Midbrain (tissue), 1 donor: ENCODE data around the gene MFNG.

Experiments used
- DNase-seq: peaks from one replicate; lab custom pipeline; 2025; lab: John Stamatoyannopoulos, UW

MFNG gene

GRCh38 chr22:37511395-37512104, 25.4 kb upstream of the MFNG start:
- no peak for DNase-seq

- no peak for DNase-seq
Observed at GRCh38 chr22:37510091-37510490, 23.9 kb upstream of the MFNG start.

DNA sequence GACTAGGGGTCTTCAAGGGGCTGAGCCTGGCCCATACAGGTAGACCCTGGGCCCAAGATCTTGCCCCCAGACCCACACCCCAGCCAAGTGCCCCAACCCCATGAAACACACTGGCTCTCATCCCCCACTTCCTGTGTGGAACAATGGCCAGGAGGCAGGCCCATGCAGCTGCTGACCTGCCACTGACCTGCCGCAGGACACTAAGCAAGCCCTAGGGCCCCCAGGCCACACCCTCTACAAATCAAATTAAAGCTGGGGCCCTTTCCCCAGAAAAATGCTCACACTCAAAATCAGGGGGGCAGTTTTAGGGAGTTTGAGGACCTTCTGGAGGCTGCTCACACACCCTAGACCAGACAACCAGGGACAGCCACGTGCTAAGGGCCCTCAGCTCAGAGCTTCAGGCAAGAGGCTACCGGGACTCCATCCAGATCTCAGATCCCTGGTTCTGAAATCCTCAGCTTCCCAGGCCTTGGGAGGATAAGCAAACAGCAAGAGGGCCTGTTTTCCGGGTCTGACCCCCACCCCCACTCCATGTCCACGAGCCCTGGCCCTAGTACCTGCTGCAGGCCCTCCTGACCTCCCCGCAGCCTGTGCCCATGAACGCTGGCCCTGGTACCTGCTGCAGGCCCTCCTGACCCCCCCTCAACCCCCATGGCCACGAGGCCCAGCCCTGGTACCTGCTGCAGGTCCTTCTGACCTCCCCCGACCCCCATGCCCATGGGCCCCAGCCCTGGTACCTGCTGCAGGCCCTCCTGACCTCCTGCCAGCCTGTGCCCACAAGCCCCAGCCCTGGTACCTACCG, 23.1 kb upstream of the MFNG start:
- no peak for DNase-seq

DNA sequence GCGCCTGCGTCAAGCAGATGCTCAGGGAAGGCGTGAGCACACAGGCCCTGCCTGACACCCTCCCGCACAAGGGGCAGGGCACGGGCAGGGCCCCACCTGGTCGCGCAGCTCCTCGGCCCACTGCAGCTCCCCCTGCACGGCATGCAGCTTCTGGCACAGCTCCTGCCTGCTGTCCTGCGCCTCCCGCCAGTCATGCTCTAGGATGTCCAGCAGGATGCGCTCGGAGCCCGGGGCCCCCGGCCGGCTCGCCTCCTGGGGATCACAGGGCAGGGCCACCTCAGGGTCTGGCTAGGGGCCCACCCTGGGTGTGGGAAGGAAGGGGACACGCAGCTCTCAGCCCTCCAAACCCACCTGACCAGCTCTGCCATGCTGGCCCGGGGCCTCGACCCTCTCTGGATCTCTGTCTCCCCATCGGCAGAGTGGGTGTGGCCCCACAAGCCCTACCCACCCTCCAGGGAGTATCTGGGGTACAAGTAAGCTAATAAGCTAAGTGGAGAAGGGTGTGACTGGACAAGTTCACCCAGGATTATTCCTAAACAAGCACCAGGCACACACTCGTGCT, 22.3 kb upstream of the MFNG start:
- DNase-seq = no peak

- no peak for DNase-seq
Observed at GRCh38 chr22:37507731-37508130, 21.5 kb upstream of the MFNG start.

DNA sequence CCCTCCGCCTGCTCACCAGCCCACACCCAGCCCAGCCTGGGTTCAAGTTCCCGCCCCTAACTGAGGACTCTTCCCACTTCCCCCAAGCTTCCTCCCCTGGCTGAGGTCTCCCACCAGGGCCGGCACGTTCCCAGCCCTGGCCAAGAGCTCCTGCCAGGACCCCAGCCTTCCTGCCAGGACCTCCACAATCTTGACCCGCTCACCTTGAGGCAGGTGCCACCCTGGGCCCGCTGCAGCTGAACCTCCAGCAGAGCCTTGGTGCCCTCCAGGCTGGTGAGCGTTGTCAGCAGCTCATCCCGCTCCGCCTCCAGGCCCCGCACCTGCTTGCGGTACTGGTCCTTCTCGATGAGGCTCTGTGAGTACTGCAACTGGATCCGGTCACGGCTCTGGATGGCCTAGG, 19.8 kb upstream of the MFNG start:
- DNase-seq = no peak

DNA sequence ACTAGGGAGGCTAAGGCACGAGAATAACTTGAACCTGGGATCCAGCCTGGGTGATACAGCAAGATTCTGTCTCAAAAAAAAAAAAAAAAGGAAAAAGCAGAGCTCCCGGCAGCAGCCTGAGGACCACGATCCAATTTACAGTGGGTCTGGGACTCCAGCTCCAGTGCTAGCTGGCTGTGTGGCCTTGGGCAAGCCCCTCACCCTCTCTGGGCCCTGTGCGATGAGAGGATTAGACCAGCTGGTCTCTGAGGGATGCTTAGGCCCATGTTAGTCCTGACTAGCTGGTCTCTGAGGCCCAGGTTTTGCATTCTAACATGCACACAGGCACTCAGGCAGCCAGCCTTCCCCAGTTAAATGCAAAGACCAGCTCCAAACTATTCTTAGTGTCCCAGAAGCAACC, 19.4 kb upstream of the MFNG start:
- DNase-seq = no peak

- DNase-seq = no peak
Observed at GRCh38 chr22:37504964-37505363, 18.8 kb upstream of the MFNG start.

- DNase-seq = no peak
Observed at GRCh38 chr22:37503850-37504249, 17.7 kb upstream of the MFNG start.

- no peak for DNase-seq
Observed at GRCh38 chr22:37503183-37503683, 17.0 kb upstream of the MFNG start.

- DNase-seq = no peak
Observed at GRCh38 chr22:37502342-37503182, 16.4 kb upstream of the MFNG start.

GRCh38 chr22:37501610-37502341, 15.6 kb upstream of the MFNG start:
- no peak for DNase-seq

- no peak for DNase-seq
Observed at GRCh38 chr22:37500745-37501609, 14.8 kb upstream of the MFNG start.

- DNase-seq = no peak
Observed at GRCh38 chr22:37499789-37500540, 13.8 kb upstream of the MFNG start.

GRCh38 chr22:37499027-37499707, 13.0 kb upstream of the MFNG start:
- no peak for DNase-seq

GRCh38 chr22:37498289-37498909, 12.2 kb upstream of the MFNG start:
- no peak for DNase-seq

DNA sequence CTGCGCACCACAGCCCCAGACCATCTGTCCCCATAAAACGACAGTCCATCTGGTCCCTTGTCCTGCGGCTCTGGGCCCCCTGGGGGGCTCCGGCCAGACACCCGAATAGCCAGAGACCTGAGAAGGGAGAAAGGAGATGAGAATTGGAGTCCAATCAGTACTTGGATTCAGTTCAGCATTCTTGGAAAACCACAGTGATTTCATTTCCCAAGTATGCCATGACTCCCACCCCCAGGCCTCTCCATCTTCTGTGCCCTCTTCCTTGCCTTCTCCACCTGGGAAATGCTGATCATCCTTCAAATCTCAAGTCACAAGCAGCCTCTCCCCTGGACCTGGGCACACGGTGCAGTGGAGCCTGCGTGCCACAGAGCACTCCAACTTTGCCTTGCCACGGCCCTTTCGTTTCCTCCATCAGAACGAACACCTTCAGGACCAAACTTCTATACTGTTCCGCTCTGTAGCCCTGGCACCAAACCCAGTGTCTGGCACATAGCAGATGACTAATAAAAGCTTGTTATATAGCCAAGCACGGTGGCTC, 10.9 kb upstream of the MFNG start:
- no peak for DNase-seq

- no peak for DNase-seq
Observed at GRCh38 chr22:37496651-37497050, 10.5 kb upstream of the MFNG start.
